NCI-H524 treated with DMSO at 0.1 percent for 48 hours (cell line): ENCODE data around the gene GABRA6.
"Not testable (repeated sequence)": the region's sequence is repeated elsewhere in the genome, so short reads cannot be mapped to it uniquely, and the experiment has no call there.

Experiments used
- DNase-seq: peaks from one replicate; lab custom pipeline; 2025; lab: John Stamatoyannopoulos, UW

GABRA6 gene

DNA sequence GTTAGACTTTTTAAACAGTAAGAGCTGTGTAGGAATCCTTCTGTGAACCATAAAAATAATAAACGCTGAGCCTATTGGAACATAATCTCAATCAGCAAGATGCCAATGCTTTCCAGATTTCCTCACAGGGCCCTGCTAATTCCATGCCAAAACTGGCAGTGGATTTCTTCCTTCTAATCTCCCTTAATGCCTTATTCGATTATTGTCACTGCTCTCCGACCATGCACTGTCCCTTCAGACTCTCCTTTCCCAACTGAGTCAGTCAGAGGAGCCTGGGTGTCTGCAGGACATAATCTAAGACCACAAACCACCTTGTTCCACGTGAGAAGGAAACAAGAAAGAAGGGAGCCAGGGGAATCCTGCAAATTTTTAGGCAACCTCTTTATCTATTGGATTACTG, at the start of gene GABRA6:
GABRA6 (plus strand) TSS at position 261 of the 400 bp plus-strand sequence. CDS start 269 bp downstream, outside the sequence.
- DNase-seq: no peak

DNA sequence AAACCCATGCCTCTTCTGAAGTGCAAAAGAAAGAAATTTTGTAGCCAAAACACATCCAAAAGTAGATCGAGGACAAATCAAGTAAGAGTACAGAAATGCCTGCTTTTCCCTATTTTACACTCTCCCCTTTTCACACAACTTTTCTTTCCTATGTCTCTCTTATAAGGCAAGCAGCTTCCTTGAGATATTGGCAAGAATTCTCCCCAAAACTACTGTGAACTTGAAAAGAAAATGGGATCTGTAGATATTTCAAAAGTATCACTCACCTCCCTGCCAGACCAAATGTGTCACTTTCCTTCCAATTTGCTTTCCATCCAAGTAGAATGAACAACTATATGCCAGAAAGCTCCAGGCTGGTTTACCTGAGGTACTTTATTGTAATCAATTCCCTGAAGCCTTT, 47.9 kb upstream of the GABRA6 start:
- no peak for DNase-seq

DNA sequence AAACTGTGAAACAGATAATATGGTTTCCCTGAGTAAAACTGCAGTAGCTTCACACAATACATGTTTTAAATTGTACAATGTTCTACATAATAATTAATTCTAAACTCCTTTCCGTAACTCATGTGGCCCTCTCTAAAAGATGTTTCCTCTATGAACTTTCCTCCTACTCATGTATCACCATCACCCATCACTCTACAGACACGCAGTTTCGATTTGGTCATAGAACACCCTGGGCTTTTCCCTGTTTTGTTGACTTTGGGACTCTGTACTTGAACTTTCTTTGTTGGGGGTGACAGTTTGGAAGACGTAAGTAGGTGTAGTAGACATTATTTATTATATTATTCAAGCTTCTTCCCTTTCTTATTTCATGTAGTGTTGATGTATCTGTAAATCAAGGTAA, 44.1 kb upstream of the GABRA6 start:
- no peak for DNase-seq

DNA sequence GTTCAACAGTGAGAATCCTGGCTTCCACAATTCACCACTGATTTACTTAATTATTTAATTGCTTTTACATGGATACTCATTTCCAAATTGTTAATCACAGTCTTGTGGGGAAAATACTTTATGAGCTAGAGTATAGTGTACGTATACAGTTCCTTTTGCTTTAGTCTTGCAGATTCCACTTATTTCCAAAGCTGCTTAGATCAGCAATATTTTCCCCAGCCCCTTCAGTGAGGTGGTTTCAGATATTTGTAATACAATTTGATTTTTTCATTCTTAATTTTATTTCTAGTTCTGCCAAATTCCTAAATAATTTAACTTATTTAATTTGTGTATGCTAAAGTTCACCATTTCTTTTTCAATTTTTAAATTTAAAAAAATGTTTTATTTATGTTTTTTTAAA, 40.3 kb upstream of the GABRA6 start:
- no peak for DNase-seq

DNA sequence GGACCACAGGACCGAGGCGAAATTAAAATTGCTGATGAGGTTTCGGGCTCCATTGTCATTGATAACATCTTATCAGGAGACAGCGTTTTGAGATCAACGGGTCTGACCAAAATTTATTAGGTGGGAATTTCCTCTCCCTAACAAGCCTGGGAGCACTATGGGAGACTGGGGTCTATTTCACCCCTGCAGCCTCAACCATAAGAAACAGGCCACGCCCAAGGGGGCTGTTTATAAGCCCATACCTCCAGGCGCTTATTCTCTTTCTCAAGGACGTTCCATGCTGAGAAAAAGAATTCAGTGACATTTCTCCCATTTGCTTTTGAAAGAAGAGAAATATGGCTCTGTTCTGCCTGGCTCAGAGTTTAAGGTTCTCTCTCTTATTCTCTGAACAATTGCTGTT, 33.6 kb upstream of the GABRA6 start:
- not testable (repeated sequence) for DNase-seq

DNA sequence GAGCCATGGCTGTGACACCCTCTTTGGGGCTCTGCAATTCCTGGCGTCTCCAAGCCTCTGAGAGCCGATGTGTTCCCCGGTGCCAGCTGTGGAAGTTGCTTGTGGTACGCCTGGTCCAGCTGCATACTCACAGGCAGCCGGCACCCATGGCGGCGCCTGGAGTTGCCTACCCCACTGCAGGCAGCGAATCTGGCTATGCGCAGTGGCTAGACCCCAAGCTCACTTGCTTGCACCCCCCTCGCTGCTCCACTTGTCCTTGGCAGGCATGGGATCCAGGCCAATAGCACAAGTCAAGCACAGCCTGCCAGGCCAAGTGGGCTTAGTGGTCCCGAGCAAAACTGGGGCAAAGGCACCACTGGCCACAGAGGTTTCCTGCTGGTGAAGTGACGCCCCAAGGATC, 24.7 kb upstream of the GABRA6 start:
- DNase-seq: no peak

DNA sequence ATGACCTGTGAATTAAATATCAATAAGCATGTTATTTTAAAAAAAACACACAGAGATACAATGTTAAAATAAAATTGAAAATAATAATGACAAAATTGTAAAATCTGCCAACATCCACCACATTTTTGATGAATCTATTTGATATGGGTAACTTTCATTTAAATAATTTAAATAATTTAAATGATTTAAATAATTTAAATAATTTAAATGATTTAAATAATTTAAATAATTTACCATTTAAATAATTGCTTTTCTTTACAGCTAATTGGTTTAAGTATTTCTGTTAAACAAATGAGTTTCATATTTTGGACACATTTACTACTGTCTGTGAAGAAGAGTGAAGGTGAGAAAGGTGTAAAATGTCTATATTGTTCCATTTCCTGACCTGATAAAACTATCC, 22.1 kb upstream of the GABRA6 start:
- no peak for DNase-seq

DNA sequence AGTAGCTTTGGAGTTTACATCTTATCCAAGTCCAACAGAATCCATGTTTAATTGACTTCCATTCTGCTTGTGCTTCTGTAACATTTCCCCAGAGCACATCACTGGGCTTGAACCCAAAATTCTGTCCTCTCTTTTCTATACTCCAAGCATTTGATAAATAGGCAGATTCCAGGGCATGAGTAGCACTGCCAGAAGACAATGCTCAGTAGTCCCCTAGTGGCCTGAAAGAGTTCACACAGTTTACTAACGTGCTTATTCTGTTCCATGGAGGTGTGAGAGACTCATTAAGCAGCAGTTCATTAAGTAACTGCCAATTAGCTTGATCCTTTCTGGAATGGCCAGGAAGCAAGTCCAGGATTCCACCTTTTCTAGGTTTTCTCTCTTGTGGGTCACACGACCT, 9.4 kb upstream of the GABRA6 start:
- DNase-seq: no peak

DNA sequence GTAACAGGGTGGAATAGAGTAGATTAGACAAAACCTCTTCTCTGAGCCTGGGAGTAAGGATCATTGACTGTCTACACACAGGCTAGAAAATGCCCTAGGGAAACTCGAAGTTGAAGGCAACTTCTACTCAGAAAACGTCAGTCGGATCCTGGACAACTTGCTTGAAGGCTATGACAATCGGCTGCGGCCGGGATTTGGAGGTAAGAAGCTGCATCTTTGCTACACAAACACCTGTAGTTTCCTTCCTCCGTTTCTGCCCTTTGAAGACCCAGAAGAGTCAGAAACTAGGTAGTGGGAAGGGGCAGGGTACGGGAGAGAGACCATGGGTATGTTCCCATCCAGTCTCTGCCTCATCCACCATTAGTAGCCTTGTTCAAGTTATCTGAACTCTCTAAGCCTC, 628 bp downstream of the GABRA6 start:
- DNase-seq: no peak

DNA sequence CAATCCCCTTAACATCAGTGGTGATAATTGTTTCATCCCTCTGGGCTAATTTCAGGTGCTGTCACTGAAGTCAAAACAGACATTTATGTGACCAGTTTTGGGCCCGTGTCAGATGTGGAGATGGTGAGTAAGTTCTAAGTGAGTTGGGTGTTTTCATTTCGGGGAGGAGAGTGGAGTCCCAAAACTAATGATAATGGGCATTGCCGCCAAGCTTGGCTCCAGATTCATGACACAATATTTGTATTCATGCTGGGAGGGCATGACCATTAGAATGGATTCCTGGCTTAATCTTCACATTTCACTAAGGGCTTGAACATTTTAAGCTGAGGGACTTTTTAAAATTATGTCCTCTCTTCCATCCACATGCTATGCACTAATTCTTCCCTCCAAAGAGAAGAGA, 1.4 kb downstream of the GABRA6 start:
- no peak for DNase-seq

DNA sequence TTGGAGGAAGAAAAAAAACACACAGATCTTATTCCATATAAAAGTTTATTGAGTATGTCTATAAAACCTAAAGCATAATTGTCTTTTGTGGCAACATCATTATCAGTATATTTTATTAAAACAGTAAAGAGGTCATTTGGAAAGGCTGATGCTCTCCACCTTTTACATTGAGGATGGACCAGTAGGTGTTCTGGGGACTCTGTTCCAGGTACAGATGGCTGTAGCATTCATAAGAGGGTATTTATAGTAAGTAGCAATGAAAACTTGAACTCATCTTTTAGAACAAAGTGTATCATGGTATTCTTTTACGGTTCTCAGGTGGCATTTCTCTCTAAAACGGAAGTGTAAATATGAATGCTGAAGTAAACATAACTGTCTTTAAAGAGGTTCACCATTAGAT, 1.8 kb downstream of the GABRA6 start:
- DNase-seq: no peak

DNA sequence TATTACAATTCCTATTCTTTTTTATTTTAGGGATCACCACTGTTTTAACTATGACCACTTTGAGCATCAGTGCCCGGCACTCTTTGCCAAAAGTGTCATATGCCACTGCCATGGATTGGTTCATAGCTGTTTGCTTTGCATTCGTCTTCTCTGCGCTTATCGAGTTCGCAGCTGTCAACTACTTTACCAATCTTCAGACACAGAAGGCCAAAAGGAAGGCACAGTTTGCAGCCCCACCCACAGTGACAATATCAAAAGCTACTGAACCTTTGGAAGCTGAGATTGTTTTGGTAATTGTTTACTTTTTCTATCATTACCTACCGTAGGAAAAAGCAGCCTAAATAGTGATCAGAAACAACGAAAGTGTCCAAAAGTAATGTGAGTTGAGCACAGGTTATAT, 6.4 kb downstream of the GABRA6 start:
- no peak for DNase-seq

DNA sequence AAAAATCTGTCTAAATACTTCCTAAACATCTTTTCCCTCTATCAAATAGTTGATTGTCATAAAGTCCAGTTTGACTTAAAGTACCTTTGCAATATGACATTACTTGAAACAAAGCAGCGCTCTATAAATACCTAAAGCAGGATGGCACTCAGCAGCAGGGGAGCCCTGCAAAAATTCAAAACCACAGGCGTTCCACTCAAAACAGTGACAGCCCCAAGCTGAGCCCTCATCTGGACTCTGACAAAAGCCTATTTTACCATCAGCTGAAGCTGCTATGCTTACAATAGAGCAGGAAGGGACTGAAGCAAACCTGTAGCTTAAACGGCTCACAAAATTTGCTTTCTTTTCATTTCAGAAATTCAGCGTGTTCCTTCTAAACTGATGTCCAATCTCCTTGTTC, 11.5 kb downstream of the GABRA6 start:
- no peak for DNase-seq

DNA sequence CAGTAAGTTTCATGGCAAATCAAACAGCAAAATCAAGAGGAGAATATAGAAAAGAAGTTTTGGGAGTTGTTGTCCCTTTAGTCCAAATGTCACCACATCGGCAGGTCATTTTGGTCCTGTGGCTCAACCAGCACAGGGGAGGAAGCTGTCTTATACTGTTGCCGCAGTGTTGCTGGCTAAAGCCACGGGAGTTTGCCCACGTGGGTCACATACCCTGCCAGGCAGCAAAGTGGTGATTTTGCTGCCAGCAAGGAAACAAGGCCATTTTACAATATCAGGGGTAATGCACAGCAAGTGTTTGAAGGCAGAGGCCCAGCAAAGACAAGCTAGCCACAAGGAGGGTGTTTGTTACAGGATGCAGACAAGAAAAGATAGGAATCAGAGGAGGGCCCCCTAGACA, 14.5 kb downstream of the GABRA6 start:
- no peak for DNase-seq

DNA sequence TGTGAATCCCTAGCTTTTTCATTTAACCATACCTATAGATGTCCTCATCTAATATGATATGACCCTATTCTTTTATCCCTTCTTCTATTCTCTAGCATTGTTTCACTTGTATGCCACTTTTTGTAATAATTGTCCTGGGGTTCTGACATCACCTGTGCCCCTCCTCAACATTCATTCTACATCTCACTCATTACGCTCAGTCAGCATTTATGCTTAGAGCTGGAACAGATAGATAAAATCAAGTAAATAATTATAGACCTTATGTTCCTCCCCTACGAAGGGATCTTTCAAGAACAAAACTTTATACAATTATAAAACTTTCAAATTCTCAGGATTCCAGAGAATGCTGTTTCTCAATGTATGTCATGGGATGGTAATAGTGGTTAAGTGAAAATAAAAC, 18.0 kb downstream of the GABRA6 start:
- no peak for DNase-seq

DNA sequence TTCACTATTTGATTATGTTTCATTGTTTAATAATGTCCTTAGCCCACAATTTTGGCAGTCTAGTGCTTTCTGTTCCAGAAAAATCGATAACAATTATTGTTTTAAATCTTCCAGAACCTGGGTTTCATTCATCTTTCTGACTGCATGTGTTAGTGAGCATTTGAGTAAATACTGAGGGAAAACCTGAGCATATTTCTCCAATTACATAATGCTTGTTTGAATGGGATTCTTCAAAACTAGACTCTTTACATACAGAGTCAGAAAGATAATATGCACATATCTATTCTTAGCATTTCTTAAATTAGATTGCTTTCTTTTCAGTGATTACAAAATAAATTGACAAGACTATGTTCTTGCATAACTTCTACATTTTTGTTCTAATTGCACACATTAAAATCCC, 21.9 kb downstream of the GABRA6 start:
- DNase-seq: no peak

DNA sequence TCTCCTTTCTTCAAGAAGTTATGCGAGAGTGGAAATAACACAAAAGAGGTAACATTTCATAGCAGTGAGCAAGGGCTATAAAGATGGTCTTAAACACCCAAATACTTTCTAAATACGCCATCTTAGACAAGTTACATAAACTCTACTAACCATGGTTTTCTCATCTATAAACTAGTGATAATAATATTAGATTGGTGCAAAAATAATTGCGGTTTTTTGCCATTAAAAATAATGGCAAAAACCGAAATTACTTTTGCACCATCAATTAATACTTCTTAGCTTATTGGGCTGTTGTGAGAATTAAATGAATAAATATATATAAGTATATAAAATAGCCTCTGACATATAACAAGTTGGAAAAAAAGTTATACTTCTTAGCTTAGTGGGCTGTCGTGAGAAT, 23.7 kb downstream of the GABRA6 start:
- DNase-seq: no peak

DNA sequence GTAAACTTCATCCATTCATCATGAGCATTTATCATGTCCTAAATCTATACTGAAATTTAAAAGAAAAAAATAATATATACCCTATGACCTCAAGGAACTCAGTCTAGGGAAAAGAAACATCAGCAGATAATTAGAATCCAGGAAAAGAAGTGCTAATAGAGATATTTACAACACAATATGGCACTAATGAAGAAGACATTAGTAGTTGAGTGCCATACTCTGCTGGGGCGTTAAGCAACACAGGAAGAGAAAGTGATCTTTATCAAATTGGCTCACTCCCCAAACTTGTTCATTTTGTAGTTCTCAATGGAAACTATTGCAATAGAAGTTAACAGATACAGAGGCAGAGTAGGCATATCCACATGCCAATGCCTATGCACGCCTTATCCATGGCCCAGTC, 27.5 kb downstream of the GABRA6 start:
- no peak for DNase-seq

DNA sequence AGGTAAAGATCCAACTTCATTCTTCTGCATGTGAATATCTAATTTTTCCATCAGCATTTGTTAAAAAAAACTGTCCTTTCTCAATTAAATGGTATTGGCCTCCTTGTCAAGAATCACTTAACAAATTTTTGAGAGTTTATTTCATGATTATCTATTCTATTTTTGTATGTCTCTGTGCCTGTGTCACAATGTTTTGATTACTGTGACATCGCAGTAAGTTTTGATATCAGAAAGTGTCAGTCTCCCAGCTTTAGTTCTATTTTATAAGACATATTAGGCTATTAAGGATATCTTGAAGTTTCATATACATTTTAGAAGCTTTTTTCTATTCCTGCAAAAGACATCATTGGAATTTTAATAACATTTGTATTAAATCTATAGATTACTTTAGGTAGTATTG, 33.6 kb downstream of the GABRA6 start:
- DNase-seq: no peak

DNA sequence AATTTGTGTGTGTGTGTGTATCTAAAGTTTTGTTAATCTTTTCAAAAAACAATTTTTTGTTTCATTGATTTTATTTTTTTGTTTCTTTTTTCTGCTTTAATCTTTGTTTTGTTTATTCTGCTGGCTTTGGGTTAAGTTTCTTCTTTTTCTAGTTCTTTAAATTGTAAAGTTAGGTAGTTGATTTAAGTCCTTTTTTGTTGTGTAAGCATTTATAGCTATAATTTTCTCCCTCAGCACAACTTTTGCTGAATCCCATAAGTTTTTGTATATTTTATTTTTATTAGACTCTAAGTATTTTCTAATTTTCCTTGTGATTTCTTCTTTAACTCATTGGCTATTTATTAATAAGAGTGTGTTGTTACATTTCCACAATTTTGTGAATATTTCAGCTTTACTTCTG, 34.9 kb downstream of the GABRA6 start:
- no peak for DNase-seq

DNA sequence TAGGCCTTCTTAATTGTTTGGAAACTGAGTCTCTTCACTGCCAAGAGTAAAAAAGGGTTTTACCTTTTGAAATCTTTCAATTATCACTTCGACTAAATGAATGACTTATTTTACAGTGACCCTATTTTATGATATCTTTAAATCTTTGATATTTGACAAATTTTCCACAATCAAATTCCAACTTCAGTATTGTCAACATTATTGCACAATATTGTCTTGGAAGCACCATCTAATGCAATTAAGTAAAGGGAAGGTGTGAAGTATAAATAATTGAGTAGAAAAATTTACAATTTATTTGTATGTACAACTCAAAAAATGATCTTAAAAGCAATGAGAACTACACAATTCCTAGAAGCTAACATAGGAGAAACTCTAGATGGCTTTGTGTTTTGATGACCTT, 49.2 kb downstream of the GABRA6 start:
- DNase-seq: no peak

DNA sequence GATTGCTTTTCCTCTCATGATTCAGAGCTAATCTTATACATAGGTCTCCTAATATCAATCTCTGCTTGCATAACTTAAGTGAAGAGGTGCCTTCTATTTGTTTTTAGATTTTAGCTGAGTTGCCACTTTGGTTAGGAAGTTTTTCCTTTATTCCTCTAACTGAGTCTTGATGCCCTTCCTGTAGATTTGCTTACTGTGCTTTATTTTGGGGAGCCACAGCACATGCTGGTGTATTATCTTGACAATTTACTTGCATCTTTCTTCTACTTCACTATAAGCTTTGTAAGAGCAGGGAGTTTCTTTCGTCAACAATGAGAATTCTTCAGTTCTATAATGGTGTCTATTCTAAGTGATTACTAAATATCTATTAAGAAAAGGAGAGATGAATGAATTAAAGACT, 54.9 kb downstream of the GABRA6 start:
- DNase-seq: no peak

DNA sequence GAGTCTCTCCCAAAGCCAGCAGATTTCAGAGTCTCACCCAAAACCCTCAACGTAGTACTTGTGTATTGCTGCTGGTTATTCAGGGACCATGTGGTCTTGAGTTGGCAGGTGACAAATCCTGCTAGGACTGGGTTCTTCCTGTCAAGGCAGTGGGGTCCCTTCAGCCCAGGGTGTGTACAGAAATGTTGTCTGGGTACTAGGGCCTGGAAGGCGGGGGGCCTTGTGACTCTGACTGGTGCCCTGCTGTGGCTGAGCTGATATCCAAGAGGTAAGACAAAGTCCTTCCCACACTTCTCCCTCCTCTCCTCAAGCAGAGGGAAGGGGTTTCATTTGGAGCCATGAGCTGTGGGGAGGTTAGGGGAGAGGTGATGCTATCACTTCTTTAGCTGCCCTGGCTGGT, 58.8 kb downstream of the GABRA6 start:
- no peak for DNase-seq

DNA sequence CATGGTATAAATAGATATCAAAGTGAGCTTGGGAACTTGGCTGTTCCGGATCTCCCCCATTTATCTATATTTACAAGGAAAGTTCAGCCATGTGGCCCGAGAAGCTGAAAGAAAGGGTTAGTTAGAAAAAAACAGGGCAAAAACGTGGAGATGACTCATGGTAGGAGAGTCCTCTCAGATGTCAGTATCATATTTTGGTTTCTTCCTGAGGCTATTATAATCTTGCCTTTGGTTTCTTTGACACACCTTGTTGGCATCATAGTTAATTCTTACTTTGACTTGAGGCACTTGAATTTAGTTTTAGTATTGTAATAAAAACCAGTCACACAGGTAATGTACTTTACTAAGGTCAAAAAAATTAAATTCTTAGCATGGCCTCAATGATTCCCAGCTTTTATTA, 59.9 kb downstream of the GABRA6 start:
- no peak for DNase-seq

DNA sequence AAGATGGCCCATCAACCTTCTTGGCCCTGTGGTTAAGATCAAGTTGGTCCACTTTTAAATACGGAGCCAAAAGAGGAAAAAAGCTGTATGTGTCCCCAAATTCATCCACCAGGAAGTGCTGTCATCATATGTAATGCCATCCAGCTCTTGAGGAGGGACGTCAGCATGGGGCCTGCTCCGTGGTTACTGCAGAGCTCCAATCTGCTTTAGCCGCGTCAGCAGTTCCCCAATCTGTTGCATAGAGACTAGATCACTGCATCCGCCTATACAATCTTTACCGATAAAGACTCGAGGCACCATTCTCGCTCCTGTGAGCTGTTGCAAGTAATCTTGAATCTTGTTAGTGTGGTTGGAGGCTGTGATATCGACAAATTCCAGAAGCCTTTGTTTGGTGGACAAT, 65.7 kb downstream of the GABRA6 start:
- no peak for DNase-seq
